A673 (cell line): ENCODE measurements around the gene GSTT4. TPM values are rescaled to one million over a fixed set of nuclear protein-coding genes. Genes with fewer than 3 reads are reported as not detected.

Experiments
- BruUV-seq: library from RNA; stranded (reverse); fragments of 400-500 nt; replicated peaks from 2 replicates; lab custom pipeline; 2021; lab: Mats Ljungman, UMichigan
- CTCF ChIA-PET: fragments of 300-600 bp; sonication (Branson Sonifier 250); formaldehyde crosslinking; loops from one replicate; lab custom pipeline; 2022; ENCODE audit warnings: antibody characterized with exemption; lab: Charles Lee
- POLR2A ChIA-PET: fragments of 300-600 bp; sonication (Branson Sonifier 250); formaldehyde crosslinking; loops from one replicate; lab custom pipeline; 2022; ENCODE audit warnings: antibody characterized with exemption; ENCODE audit not compliant: low non-redundant PET; lab: Charles Lee
- DNase-seq: peaks from one replicate; pipeline ENCODE4 v3.0.0-alpha.2; 2015; ENCODE audit warnings: low spot score
- H3K27ac ChIP-seq: fragments of 200-600 bp; sonication (generic); 2 replicates; pipeline ENCODE4 v1.5.1; 2016; ENCODE audit warnings: mixed run types, low read depth, mild to moderate bottlenecking, mixed read lengths, antibody characterized with exemption, low read length; ENCODE audit not compliant: poor library complexity, severe bottlenecking
- H3K27me3 ChIP-seq: fragments of 200-600 bp; sonication (generic); replicated peaks from 2 replicates; pipeline ENCODE4 v1.6.1; 2017; ENCODE audit warnings: mixed run types, low read depth, mild to moderate bottlenecking, mixed read lengths, antibody characterized with exemption, low read length; ENCODE audit not compliant: insufficient read depth, poor library complexity
- H3K36me3 ChIP-seq: fragments of 200-600 bp; sonication (generic); 2 replicates; pipeline ENCODE4 v1.6.1; 2016; ENCODE audit warnings: mixed run types, mild to moderate bottlenecking, mixed read lengths, antibody characterized with exemption, low read length; ENCODE audit not compliant: insufficient read depth, poor library complexity, severe bottlenecking
- H3K4me1 ChIP-seq: fragments of 200-600 bp; sonication (generic); 2 replicates; pipeline ENCODE4 v1.6.1; 2017; ENCODE audit warnings: mixed run types, mild to moderate bottlenecking, mixed read lengths, antibody characterized with exemption, low read length; ENCODE audit not compliant: insufficient read depth, poor library complexity, severe bottlenecking
- H3K4me3 ChIP-seq: fragments of 200-600 bp; sonication (generic); 2 replicates; pipeline ENCODE4 v1.5.1; 2016; ENCODE audit warnings: low read depth, mixed run types, mild to moderate bottlenecking, mixed read lengths, low read length; ENCODE audit not compliant: poor library complexity, severe bottlenecking
- H3K9me3 ChIP-seq: fragments of 200-600 bp; sonication (generic); 2 replicates; pipeline ENCODE4 v1.6.1; 2016; ENCODE audit warnings: mixed run types, low read depth, mild to moderate bottlenecking, mixed read lengths, antibody characterized with exemption, low read length; ENCODE audit not compliant: poor library complexity, severe bottlenecking
- EZH2 ChIP-seq: fragments of 200-600 bp; sonication (generic); IDR thresholded peaks from 2 replicates; pipeline ENCODE4 v1.6.1; 2017; ENCODE audit warnings: borderline replicate concordance, low read depth, mild to moderate bottlenecking, mixed read lengths, antibody characterized with exemption, low read length; ENCODE audit not compliant: poor library complexity, severe bottlenecking
- intact Hi-C: fragments of 100-400 bp; cut with micrococcal nuclease; formaldehyde crosslinking; loops from one replicate; pipeline ENCODE4 v1.10.0; 2022; ENCODE audit not compliant: unreplicated experiment
- total RNA-seq: library from RNA; stranded (reverse); gene quantifications from 2 replicates; pipeline ENCODE4 v1.2.3, GENCODE V29; 2021
- TF ChIP-seq, protein P1 (sequence below): fragments of 300-800, 200-600 bp; sonication (generic); conservative IDR thresholded peaks from 2 replicates; pipeline ENCODE4 v1.5.1; 2017; ENCODE audit warnings: low read depth, mild to moderate bottlenecking, antibody characterized with exemption, low read length, moderate library complexity, mixed read lengths

The GSTT4 gene
- total RNA-seq, 1 experiment from 2014 or later = not detected

DNA sequence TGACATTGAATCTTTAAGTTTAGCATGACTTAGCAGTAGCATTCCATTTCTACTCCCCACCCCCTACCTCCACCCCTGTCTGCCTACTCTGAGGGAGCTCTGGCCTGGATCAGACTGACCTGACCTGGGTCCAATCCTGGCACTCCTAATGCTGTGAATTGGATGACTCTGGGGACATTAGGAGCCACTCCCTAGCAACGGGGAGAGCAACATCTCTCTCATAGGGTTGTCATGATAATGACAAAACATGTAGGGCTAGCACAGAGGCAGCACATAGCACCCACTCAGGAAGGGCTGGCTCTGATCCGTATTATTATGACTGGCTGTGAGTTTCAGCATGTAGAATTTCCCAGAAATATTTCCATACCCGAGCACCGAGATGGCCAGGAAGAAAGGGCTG is 46.3 kb upstream of the GSTT4 start:
- TF ChIP-seq, protein P1, sequence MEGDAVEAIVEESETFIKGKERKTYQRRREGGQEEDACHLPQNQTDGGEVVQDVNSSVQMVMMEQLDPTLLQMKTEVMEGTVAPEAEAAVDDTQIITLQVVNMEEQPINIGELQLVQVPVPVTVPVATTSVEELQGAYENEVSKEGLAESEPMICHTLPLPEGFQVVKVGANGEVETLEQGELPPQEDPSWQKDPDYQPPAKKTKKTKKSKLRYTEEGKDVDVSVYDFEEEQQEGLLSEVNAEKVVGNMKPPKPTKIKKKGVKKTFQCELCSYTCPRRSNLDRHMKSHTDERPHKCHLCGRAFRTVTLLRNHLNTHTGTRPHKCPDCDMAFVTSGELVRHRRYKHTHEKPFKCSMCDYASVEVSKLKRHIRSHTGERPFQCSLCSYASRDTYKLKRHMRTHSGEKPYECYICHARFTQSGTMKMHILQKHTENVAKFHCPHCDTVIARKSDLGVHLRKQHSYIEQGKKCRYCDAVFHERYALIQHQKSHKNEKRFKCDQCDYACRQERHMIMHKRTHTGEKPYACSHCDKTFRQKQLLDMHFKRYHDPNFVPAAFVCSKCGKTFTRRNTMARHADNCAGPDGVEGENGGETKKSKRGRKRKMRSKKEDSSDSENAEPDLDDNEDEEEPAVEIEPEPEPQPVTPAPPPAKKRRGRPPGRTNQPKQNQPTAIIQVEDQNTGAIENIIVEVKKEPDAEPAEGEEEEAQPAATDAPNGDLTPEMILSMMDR = no peak
- TF ChIP-seq EZH2 = no peak
- H3K9me3 ChIP-seq = no peaks in the 10 kb centered on the region
- ChIA-PET POLR2A (no interaction called here), CTCF (no interaction called here)
- no peaks in the 10 kb centered on the region for H3K4me1 ChIP-seq
- BruUV-seq = no TSS peak
- H3K27me3 ChIP-seq = no peaks in the 10 kb centered on the region
- H3K27ac ChIP-seq = no peak overlapping the region
- intact Hi-C loops = no loop called here
- H3K4me3 ChIP-seq = no peak overlapping the region
- peaks cover 43% of the 10 kb centered on the region for H3K36me3 ChIP-seq
- no peak for DNase-seq

DNA sequence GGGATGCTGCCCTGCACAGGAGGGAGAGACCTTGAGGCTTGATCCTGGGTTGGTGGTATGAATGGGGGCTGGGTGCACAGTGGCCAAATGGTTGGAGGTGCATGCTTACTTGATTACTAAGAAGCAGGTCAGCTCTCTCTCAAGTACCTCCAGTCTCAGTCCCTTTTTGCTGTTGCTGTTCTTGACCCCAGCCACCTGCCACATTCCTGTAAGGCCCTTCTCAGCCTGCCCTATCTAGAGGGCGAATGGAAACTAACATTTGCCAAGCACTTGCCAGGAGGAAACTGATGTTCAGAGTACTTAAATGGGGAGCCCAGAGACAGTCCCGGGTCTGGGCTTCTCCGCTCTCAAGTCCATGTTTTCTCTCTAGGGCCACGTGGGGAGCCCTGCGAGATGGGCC is 45.8 kb upstream of the GSTT4 start:
- H3K36me3 ChIP-seq = peaks cover 38% of the 10 kb centered on the region
- H3K9me3 ChIP-seq = no peaks in the 10 kb centered on the region
- CTCF ChIA-PET = no interaction called here
- no TSS peak for BruUV-seq
- no peaks in the 10 kb centered on the region for H3K27me3 ChIP-seq
- H3K4me3 ChIP-seq = no peak overlapping the region
- POLR2A ChIA-PET = no interaction called here
- no peak for DNase-seq
- intact Hi-C loops = no loop called here
- TF ChIP-seq EZH2 = no peak
- TF ChIP-seq, protein P1 = no peak
- H3K27ac ChIP-seq = no peak overlapping the region
- no peaks in the 10 kb centered on the region for H3K4me1 ChIP-seq

DNA sequence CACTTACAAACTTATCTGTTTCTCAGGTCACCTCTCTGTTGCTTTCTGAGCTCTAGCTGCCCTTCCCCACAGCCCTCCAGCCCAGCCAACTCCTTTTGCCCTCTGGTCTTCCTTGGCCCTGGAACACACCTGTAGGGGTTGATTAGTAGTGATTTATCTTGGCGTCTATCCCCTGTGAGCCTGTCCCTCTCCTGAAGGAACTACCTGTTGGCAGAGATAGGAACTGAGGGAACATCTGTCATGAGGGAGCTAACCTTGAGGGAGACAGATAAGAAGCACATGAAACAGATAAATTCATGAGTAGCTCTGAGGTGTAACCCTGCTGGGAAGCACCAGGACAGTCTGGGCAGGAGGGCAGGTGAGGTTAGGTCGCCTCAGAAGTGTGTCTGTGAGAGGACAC is 44.7 kb upstream of the GSTT4 start:
- TF ChIP-seq, protein P1 = no peak
- no peak for TF ChIP-seq EZH2
- DNase-seq = no peak
- no peaks in the 10 kb centered on the region for H3K4me1 ChIP-seq
- intact Hi-C loops = no loop called here
- H3K27me3 ChIP-seq = no peaks in the 10 kb centered on the region
- ChIA-PET CTCF (no interaction called here), POLR2A (no interaction called here)
- H3K27ac ChIP-seq = no peak overlapping the region
- H3K36me3 ChIP-seq = peaks cover 27% of the 10 kb centered on the region
- no peaks in the 10 kb centered on the region for H3K9me3 ChIP-seq
- H3K4me3 ChIP-seq = no peak overlapping the region
- no TSS peak for BruUV-seq
